Mesenchymal stem cell (in vitro differentiated cells and primary cell): Measurements from ENCODE around the gene THUMPD1.
"Not testable (repeated sequence)": the region's sequence is repeated elsewhere in the genome, so short reads cannot be mapped to it uniquely, and the experiment has no call there.

Experiments
- DNase-seq: peaks from one replicate; pipeline ENCODE4 v3.0.0-alpha.2; 2013
- H2AFZ ChIP-seq: one replicate; pipeline ENCODE4 v1.6.1; 2013; ENCODE audit warnings: low read depth, mild to moderate bottlenecking, control low read depth, inconsistent platforms, low read length, moderate library complexity
- H2AK5ac ChIP-seq: 2 replicates; pipeline ENCODE4 v1.6.1; 2013; ENCODE audit warnings: low read length, moderate library complexity, mild to moderate bottlenecking, inconsistent platforms; ENCODE audit not compliant: severe bottlenecking
- H2BK120ac ChIP-seq: one replicate; pipeline ENCODE4 v1.6.1; 2013; ENCODE audit warnings: low read depth, mild to moderate bottlenecking, inconsistent platforms, low read length, moderate library complexity
- H2BK12ac ChIP-seq, 2 experiments: one replicate each; pipeline ENCODE4 v1.6.1; 2013; ENCODE audit warnings: inconsistent platforms in 2 of 2, low read length in 2 of 2, mild to moderate bottlenecking in 2 of 2, moderate library complexity in 2 of 2, control low read depth in 1 of 2
- H2BK15ac ChIP-seq: one replicate; pipeline ENCODE4 v1.6.1; 2013; ENCODE audit warnings: mild to moderate bottlenecking, low read depth, inconsistent platforms; ENCODE audit not compliant: poor library complexity, severe bottlenecking
- H2BK5ac ChIP-seq: 2 replicates; pipeline ENCODE4 v1.6.1; 2013; ENCODE audit warnings: low read depth, mild to moderate bottlenecking, low read length, control low read depth, inconsistent platforms; ENCODE audit not compliant: poor library complexity, severe bottlenecking
- H3K14ac ChIP-seq, 2 experiments: one replicate each; pipeline ENCODE4 v1.6.1; 2013; ENCODE audit warnings: inconsistent platforms in 2 of 2, low read length in 2 of 2, control low read depth in 1 of 2, mild to moderate bottlenecking in 1 of 2, moderate library complexity in 1 of 2
- H3K18ac ChIP-seq, 2 experiments: one replicate each; pipeline ENCODE4 v1.6.1; 2013; ENCODE audit warnings: inconsistent platforms in 2 of 2, low read length in 2 of 2, control low read depth in 1 of 2, low read depth in 1 of 2, mild to moderate bottlenecking in 1 of 2
- H3K23ac ChIP-seq, 2 experiments: one replicate each; pipeline ENCODE4 v1.6.1; 2013; ENCODE audit warnings: inconsistent platforms in 2 of 2, low read length in 2 of 2, mild to moderate bottlenecking in 2 of 2, moderate library complexity in 2 of 2, control low read depth in 1 of 2
- H3K27ac ChIP-seq: 2 replicates; pipeline ENCODE4 v1.5.1; 2013; ENCODE audit warnings: mild to moderate bottlenecking, moderate library complexity, low read length, control low read depth, inconsistent platforms; ENCODE audit not compliant: poor library complexity, severe bottlenecking
- H3K27me3 ChIP-seq, 2 experiments: 2 replicates each; pipeline versions ENCODE4 v1.6.1 to v1.7.0; 2013; ENCODE audit warnings: low read length in 2 of 2, mild to moderate bottlenecking in 2 of 2, moderate library complexity in 2 of 2, control low read depth in 1 of 2, inconsistent platforms in 1 of 2; ENCODE audit not compliant: control insufficient read depth in 1 of 2, insufficient read depth in 1 of 2
- H3K36me3 ChIP-seq, 2 experiments: 2 replicates each; pipeline versions ENCODE4 v1.6.1 to v1.7.0; 2013; ENCODE audit warnings: low read length in 2 of 2, control low read depth in 1 of 2, inconsistent platforms in 1 of 2, low read depth in 1 of 2, mild to moderate bottlenecking in 1 of 2; ENCODE audit not compliant: insufficient read depth in 2 of 2, control insufficient read depth in 1 of 2
- H3K4ac ChIP-seq, 2 experiments: one replicate each; pipeline ENCODE4 v1.6.1; 2013; ENCODE audit warnings: inconsistent platforms in 2 of 2, low read length in 2 of 2, mild to moderate bottlenecking in 2 of 2, moderate library complexity in 2 of 2, control low read depth in 1 of 2, low read depth in 1 of 2
- H3K4me1 ChIP-seq: 2 replicates; pipeline ENCODE4 v1.6.1; 2013; ENCODE audit warnings: low read depth, low read length, control low read depth; ENCODE audit not compliant: control insufficient read depth, insufficient read depth
- H3K4me2 ChIP-seq: 2 replicates; pipeline ENCODE4 v1.6.1; 2013; ENCODE audit warnings: low read length, mild to moderate bottlenecking, inconsistent platforms; ENCODE audit not compliant: poor library complexity, severe bottlenecking
- H3K4me3 ChIP-seq, 2 experiments: 2 replicates each; pipeline versions ENCODE4 v1.5.1 to v1.7.0; 2013; ENCODE audit warnings: low read length in 2 of 2, mild to moderate bottlenecking in 2 of 2, control low read depth in 1 of 2, low read depth in 1 of 2; ENCODE audit not compliant: insufficient read depth in 1 of 2
- H3K79me1 ChIP-seq: replicated peaks from 2 replicates; pipeline ENCODE4 v1.6.1; 2013; ENCODE audit warnings: mild to moderate bottlenecking, control low read depth, low read length, inconsistent platforms; ENCODE audit not compliant: poor library complexity, severe bottlenecking
- H3K9ac ChIP-seq: 2 replicates; pipeline ENCODE4 v1.7.0; 2013; ENCODE audit warnings: mild to moderate bottlenecking, low read length, moderate library complexity
- H3K9me3 ChIP-seq: 2 replicates; pipeline ENCODE4 v1.7.0; 2013; ENCODE audit warnings: mild to moderate bottlenecking, low read length; ENCODE audit not compliant: control insufficient read depth
- H4K8ac ChIP-seq: one replicate; pipeline ENCODE4 v1.6.1; 2013; ENCODE audit warnings: inconsistent platforms, mild to moderate bottlenecking, low read length, moderate library complexity
- H4K91ac ChIP-seq: one replicate; pipeline ENCODE4 v1.6.1; 2013; ENCODE audit warnings: mild to moderate bottlenecking, low read length, inconsistent platforms
- WGBS: methylation state at CpG from one replicate; pipeline ENCODE4 v1.1.7; 2013; ENCODE audit warnings: mixed read lengths; 5-methylcytosine and 5-hydroxymethylcytosine counted together

Gene THUMPD1

DNA sequence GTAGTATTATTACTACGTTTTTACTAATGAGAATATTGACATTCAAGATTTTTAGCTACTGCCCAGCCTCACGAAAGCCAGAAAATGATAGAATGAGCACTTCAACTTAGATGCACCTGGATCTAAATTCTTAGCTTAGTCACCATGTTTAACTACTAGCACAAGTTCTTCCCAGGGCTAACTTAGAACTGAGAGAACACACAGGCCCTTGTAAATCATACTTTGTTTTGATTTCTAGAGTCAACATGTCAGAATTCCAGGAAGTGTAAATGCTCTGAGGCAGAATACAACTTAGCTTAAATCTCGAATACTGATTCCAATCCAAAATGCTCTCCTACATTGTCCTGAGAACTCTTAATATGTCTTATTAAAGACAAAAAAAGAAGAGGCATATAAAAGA, 37.3 kb downstream of the THUMPD1 start:
- H2BK120ac ChIP-seq: no peak overlapping the region
- H4K8ac ChIP-seq: no peak overlapping the region
- H3K4me2 ChIP-seq: no peak overlapping the region
- H2AFZ ChIP-seq: no peak overlapping the region
- H3K4ac ChIP-seq: no peak overlapping the region
- no peaks in the 10 kb centered on the region for H3K9me3 ChIP-seq
- no peaks in the 10 kb centered on the region for H3K27me3 ChIP-seq
- no peak overlapping the region for H4K91ac ChIP-seq
- H3K4me1 ChIP-seq: no peaks in the 10 kb centered on the region
- no peak overlapping the region for H3K9ac ChIP-seq
- no peak overlapping the region for H2BK12ac ChIP-seq
- no peak overlapping the region for H3K14ac ChIP-seq
- H3K36me3 ChIP-seq: no peaks in the 10 kb centered on the region
- H3K79me1 ChIP-seq: no peaks in the 10 kb centered on the region
- H3K4me3 ChIP-seq: no peak overlapping the region
- H2BK5ac ChIP-seq: no peak overlapping the region
- no peak overlapping the region for H3K27ac ChIP-seq
- H2AK5ac ChIP-seq: no peak overlapping the region
- H3K18ac ChIP-seq: no peak overlapping the region
- no peak overlapping the region for H3K23ac ChIP-seq
- no peak for DNase-seq
- H2BK15ac ChIP-seq: no peak overlapping the region
- WGBS: 61% methylated on average over 1 of the region's 3 CpGs

DNA sequence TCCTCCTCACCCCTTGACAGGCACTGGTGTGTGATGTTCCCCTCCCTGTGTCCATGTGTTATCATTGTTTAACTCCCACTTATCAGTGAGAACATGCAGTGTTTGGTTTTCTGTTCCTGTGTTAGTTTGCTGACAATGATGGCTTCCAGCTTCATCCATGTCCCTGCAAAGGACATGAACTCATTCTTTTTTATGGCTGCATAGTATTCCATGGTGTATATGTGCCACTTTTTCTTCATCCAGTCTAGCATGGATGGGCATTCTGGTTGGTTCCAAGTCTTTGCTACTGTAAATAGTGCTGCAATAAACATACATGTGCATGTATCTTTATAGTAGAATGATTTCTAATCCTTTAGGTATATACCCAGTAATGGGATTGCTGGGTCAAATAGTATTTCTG, 39.9 kb downstream of the THUMPD1 start:
- not testable (repeated sequence) for H3K9ac ChIP-seq, H3K4me3 ChIP-seq, H3K4me1 ChIP-seq, H3K27ac ChIP-seq, H2BK120ac ChIP-seq, H3K36me3 ChIP-seq, H2BK15ac ChIP-seq, H3K23ac ChIP-seq, H2BK5ac ChIP-seq, H3K79me1 ChIP-seq, H3K4ac ChIP-seq, DNase-seq, H3K27me3 ChIP-seq, H3K9me3 ChIP-seq, H3K4me2 ChIP-seq, H2AFZ ChIP-seq, H2AK5ac ChIP-seq, H2BK12ac ChIP-seq, H4K8ac ChIP-seq, H4K91ac ChIP-seq, H3K14ac ChIP-seq, H3K18ac ChIP-seq

DNA sequence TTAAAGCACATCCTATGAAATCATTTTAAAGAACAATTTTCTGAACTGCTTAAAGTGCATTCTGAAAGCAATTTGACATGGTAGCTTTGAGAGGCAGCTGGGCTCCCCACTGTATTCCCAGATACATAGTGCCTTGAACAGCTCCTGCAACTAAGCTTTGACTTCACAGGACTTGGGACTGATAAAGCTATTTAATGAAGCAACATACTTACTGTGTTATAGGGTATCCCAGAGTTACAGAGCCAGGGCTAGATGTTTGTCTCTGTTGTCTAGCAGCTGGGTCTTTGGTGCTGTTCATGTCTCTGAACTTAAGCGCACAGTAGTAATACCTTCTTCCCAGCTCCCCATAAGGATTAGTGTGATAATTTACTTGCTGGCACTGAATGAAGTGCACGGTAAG, 45.0 kb downstream of the THUMPD1 start:
- 100% methylated on average over 1 of the region's 2 CpGs for WGBS

DNA sequence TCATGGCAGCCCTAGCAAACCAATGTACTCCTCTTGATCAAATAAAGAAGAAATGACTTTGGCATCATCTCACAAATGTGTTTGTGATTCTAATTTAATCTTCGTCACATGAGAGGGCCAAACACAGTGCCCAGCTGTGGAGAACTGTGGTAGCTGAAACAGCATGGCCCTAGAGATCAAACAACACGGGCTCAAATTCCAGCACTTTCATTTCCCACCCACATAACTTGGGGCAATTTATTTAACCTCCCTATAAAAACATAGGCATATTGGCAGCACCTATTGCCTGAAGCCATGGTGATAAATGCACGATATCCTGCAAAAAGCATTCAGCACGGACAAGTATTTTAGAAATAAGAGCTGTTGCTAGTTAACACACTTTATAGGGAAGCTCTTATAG, 46.6 kb downstream of the THUMPD1 start:
- H4K91ac ChIP-seq: no peak overlapping the region
- no peaks in the 10 kb centered on the region for H3K79me1 ChIP-seq
- H3K27ac ChIP-seq: no peak overlapping the region
- no peaks in the 10 kb centered on the region for H3K36me3 ChIP-seq
- H2AK5ac ChIP-seq: no peak overlapping the region
- H3K23ac ChIP-seq: no peak overlapping the region
- no peaks in the 10 kb centered on the region for H3K9me3 ChIP-seq
- no peak overlapping the region for H2BK15ac ChIP-seq
- no peak overlapping the region for H3K14ac ChIP-seq
- H3K18ac ChIP-seq: no peak overlapping the region
- H3K4me3 ChIP-seq: no peak overlapping the region
- WGBS: 73% methylated on average over 4 of the region's 4 CpGs
- H3K27me3 ChIP-seq: peaks cover 0 to 5% of the 10 kb centered on the region in 2 experiments
- no peak overlapping the region for H3K4me2 ChIP-seq
- no peak overlapping the region for H3K9ac ChIP-seq
- H2AFZ ChIP-seq: no peak overlapping the region
- H2BK12ac ChIP-seq: no peak overlapping the region
- no peak overlapping the region for H2BK5ac ChIP-seq
- H3K4ac ChIP-seq: no peak overlapping the region
- no peak for DNase-seq
- no peaks in the 10 kb centered on the region for H3K4me1 ChIP-seq
- H4K8ac ChIP-seq: no peak overlapping the region
- no peak overlapping the region for H2BK120ac ChIP-seq

More for the DNA sequence above, 45.0 kb downstream of the THUMPD1 start:
- Histone ChIP-seq H3K18ac (no peak overlapping the region), H2BK120ac (no peak overlapping the region), H2AFZ (no peak overlapping the region), H2AK5ac (no peak overlapping the region), H3K23ac (no peak overlapping the region), H3K14ac (no peak overlapping the region), H2BK12ac (no peak overlapping the region), H3K4ac (no peak overlapping the region), H3K4me2 (no peak overlapping the region), H3K27ac (no peak overlapping the region), H3K9me3 (no peaks in the 10 kb centered on the region), H3K36me3 (no peaks in the 10 kb centered on the region), H2BK15ac (no peak overlapping the region), H3K9ac (no peak overlapping the region), H3K79me1 (no peaks in the 10 kb centered on the region), H4K8ac (no peak overlapping the region), H3K27me3 (peaks cover 0 to 5% of the 10 kb centered on the region in 2 experiments), H3K4me1 (no peaks in the 10 kb centered on the region), H2BK5ac (no peak overlapping the region), H4K91ac (no peak overlapping the region), H3K4me3 (no peak overlapping the region)
- no peak for DNase-seq
